GM21737 (cell line): ENCODE data around the gene MTX2.
"Not testable (repeated sequence)": the region's sequence is repeated elsewhere in the genome, so short reads cannot be mapped to it uniquely, and the experiment has no call there.

Experiments
- ATAC-seq: cut with Tn5 transposase; IDR thresholded peaks from one replicate; pipeline ENCODE4 v1.9.1; 2021; ENCODE audit warnings: mild to moderate bottlenecking, moderate library complexity; ENCODE audit not compliant: unreplicated experiment

MTX2 gene

GRCh38 chr2:176373155-176373554 is 103.9 kb downstream of the MTX2 start:
- not testable (repeated sequence) for ATAC-seq

GRCh38 chr2:176378323-176378722 is 109.1 kb downstream of the MTX2 start:
- no peak for ATAC-seq

GRCh38 chr2:176380341-176380740 is 111.1 kb downstream of the MTX2 start:
- no peak for ATAC-seq

GRCh38 chr2:176383100-176383499 is 113.9 kb downstream of the MTX2 start:
- no peak for ATAC-seq

GRCh38 chr2:176383836-176384442 is 114.7 kb downstream of the MTX2 start:
- no peak for ATAC-seq

- no peak for ATAC-seq
These were observed 116.0 kb downstream of the MTX2 start for GRCh38 chr2:176385219-176385759.

- no peak for ATAC-seq
These were observed 116.6 kb downstream of the MTX2 start for GRCh38 chr2:176385838-176386237.
